ENCODE results near the gene PPIL4.
A peak's percentile ranks its signal among the peaks of the same experiment; 100 is the strongest.

PPIL4 gene, protein sequence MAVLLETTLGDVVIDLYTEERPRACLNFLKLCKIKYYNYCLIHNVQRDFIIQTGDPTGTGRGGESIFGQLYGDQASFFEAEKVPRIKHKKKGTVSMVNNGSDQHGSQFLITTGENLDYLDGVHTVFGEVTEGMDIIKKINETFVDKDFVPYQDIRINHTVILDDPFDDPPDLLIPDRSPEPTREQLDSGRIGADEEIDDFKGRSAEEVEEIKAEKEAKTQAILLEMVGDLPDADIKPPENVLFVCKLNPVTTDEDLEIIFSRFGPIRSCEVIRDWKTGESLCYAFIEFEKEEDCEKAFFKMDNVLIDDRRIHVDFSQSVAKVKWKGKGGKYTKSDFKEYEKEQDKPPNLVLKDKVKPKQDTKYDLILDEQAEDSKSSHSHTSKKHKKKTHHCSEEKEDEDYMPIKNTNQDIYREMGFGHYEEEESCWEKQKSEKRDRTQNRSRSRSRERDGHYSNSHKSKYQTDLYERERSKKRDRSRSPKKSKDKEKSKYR

GRCh38 chr6:149545754-149546471 is at the start of gene PPIL4:
PPIL4 (minus strand) TSS chr6:149546043; CDS start chr6:149546005, 38 bp downstream.
- DNase-seq = peak; percentile 55

GRCh38 chr6:149593408-149593807 is 47.6 kb upstream of the PPIL4 start:
- DNase-seq = no peak

DNA sequence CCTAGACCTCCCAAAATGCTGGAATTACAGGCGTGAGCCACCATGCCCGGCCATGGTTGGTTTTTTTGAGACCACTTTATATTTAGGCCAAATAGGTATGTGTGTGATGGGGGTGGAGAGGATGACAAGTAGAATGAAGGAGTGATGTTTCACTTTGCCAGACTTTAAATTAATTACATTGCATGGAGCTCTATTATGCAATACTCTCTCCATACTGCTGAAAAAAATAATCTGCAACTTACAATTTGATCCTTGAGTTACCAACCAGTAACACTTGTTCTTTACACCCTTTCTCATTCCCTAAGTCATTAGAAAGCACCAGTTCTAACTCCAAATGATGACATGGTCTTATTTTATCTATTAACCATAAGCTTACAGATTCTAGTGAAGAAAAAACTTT is 47.1 kb upstream of the PPIL4 start:
- no peak for DNase-seq

DNA sequence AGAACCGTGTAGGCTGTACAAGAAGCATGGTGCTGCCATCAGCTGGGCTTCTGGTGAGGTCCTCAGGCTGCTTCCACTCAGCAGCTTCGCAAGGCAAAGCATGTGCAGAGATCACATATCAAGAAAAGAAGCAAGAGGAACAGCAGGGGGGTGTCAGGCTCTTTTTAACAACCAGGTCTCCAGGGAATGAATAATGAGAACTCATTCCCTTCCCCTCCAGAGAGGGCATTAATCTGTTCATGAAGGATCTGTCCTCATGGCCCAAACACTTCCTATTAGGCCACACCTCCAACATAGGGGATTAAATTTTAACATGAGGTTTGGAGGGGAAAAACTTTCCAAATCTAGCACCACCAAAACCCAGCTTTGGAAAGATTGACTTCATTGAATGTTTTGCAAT is 40.3 kb upstream of the PPIL4 start:
- DNase-seq = no peak

DNA sequence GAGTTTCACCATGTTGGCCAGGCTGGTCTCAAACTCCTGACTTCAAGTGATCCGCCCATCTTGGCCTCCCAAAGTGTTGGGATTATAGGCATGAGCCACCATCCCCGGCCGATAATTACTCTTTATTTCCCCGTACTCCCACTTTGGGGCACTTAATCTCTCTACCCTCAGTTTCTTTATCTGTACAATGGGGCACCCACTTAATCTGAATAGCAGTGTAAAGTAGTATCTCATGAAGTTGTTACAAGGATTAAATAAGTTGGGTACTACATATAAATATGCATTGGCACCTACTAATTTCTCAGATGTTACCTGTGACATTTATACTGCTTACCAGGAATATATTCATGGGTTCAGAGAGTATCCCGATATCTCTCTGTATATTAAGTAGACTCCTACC is 35.5 kb upstream of the PPIL4 start:
- no peak for DNase-seq

DNA sequence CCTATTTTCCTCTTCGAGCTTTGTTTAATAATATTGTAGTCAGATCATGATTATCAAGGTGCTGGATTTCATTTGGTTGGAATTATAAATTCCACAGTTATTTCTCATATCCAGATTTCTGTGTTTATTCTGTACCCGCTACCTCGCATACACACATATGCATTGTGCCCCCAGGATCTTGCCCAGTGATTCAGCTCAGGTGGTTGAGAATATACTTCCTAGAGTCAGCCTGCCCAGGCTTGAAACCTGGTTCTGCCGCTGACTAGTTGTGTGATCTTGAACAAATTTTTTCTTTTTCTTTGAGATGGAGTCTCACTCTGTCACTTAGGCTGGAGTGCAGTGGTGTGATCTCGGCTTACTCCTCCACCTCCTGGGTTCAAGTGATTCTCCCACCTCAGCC is 35.0 kb upstream of the PPIL4 start:
- DNase-seq = no peak

GRCh38 chr6:149567945-149568585 is 22.2 kb upstream of the PPIL4 start:
- DNase-seq = no peak

DNA sequence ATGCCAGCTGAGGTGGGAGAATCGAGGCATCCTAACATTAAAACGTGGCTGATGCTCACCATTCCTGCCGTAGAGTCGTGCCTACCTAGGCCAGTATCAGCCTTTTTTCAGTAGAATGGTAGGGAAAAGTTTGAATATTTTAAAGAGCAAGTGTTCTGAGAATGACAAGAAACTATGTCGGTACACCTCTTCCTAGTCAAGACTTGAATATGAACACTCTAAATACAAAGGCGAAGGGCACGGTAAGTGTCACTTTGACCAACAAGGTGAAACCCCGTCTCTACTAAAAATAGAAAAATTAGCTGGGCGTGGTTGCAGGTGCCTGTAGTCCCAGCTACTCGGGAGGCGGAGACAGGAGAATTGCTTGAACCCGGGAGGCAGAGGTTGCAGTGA is 21.3 kb upstream of the PPIL4 start:
- DNase-seq = no peak

DNA sequence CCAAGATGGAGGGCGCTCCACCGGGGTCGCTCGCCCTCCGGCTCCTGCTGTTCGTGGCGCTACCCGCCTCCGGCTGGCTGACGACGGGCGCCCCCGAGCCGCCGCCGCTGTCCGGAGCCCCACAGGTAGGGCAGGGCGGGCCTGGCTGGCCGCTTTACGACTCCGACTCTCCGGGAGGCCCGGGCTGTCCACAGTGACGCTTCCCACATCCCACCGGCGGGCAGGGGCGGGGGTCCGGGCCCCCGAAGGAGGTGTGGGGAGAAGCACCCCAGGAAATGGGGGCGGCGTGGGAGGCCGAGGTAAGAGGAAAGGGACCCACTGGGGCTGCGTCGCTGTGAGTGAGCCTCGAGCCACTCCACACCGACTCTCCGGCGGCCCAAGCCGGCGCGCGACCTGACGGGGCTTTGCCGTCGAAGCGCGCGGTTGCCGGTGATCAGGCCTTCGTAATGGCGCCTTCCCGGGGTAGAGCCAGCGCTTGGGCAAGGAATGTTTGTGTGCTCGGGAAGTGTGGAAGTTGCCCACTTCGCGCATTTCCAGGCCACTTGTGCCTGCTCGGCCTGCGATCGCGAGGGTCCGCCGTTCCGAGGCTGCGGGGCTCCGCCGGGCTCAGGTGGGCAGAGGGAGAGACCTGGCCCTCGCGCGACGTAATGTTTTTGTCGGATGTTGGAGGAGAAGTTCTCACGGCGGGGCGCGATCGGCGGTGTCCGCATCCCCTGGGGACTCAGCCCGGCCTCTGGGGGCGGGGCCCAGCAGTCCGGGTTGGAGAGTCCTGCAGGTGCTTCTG is 20.8 kb upstream of the PPIL4 start:
- no peak for DNase-seq

DNA sequence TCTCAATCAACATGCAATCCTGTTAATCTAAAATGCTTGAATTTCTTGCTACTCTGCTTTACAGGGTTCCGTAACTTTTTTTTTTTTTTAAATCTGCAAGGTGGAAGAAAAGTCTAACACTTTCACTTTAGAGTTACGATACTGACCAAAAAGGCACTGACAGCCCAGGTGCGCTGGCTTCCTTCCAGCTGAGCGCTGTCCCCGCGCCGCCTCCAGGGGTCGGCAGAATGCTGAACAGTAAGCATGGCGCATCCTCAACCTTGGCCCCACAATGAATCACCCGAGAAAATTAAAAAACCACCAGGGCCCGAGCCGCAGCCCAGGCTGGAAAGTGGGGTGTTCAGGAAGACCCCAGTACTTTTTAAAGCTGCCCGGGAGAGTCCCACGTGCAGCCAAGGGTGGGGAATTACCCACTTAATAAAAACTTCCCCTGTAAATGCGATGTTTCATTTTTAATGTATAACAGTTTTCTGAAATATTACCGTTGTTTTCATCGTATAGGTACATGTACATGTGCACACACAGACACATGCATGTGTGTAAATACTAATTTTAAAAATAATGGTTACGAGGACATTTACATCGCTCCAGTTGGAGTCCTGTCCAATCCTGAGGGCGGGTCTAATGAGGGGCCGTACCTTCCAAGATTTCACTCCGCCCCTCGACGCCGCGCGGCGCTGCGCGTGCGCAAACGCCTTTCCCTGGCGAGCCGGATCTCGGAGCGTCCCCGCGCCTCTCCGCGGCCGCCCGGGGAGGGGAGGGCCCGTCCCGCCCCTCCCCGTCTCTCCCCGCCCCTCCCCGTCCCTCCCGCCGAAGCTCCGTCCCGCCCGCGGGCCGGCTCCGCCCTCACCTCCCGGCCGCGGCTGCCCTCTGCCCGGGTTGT is 19.9 kb upstream of the PPIL4 start, which contains the start of gene GINM1:
Gene GINM1, plus strand, starts transcription at position 849 of the 883 bp plus-strand sequence. CDS start 40 bp downstream, outside the sequence.
- peak; percentile 88 for DNase-seq

GRCh38 chr6:149563928-149564325 is 18.1 kb upstream of the PPIL4 start:
- no peak for DNase-seq

DNA sequence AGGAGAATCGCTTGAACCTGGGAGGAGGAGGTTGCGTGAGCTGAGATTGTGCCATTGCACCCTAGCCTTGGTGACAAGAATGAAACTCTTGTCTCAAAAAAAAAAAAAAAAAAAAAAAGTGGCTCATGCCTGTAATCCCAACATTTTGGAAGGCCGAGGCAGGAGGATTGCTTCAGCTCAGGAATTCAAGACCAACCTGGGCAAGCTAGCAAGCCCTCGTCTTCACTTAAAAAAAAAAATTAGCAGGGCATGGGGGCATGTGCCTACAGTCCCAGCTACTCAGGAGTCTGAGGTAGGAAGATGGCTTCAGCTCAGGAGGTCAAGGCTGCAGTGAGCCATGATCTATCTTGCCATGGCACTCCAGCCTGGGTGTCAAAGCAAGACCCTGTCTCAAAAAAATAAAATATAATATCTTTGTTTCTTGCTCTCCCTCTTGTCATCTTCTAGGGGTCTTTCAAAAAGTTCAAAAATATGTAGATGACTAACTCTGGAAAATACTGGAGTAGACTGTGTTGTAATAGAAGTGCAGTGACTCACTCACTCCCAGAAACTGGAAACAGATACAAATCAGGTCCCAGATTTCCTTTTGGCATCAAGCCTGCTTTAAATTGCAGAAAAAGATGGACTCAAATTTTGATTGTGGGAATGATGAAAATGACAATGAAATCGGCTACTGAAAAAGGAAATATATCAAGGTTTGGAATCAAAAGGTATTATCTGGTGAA is 17.5 kb upstream of the PPIL4 start:
- DNase-seq = no peak

- peak; percentile 46 for DNase-seq
Measured at GRCh38 chr6:149560736-149561135, 14.9 kb upstream of the PPIL4 start.

GRCh38 chr6:149559389-149559788 is 13.5 kb upstream of the PPIL4 start:
- DNase-seq = no peak

GRCh38 chr6:149558029-149558428 is 12.2 kb upstream of the PPIL4 start:
- DNase-seq = no peak

DNA sequence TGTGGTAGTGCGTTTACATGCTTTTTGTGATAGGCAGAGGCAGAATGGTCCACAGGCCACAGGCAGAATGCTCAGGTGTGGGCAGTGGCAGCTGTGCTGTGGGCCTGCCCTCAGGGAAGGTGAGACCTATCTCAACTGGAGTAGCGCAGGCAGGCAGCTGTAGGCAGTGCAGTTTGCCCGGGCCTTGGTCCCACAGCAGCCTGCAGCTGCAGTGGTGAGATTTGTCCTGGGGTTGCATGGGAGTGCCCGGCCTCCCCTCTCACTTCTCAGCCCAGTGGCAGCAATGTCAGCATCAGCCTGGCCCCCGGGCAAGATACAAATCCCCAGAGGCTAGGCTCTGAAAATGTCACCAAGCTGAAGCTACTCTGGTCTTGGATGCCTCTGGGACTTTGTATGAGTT is 6.1 kb upstream of the PPIL4 start:
- no peak for DNase-seq

- no peak for DNase-seq
Measured at GRCh38 chr6:149545258-149545753, 537 bp downstream of the PPIL4 start.

- DNase-seq = no peak
Measured at GRCh38 chr6:149544646-149545257, 1.1 kb downstream of the PPIL4 start.

DNA sequence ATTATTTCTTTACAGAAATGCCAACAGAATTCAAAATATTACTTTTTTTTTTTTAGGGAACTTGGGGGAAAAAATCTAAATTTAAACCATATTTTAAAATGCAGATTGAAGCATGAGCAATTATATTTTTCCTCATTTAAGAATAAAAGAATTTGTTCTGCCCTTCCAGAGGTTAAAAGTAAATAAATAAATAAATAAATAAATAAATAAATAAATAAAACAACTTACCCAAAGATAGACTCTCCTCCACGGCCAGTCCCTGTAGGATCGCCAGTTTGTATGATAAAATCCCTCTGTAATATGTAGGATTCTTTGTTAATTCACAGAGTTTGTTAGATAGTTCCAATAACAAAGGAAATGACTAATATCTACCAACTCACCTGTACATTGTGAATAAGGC is 4.7 kb downstream of the PPIL4 start:
- DNase-seq = no peak

GRCh38 chr6:149534742-149535141 is 11.1 kb downstream of the PPIL4 start:
- DNase-seq = no peak

All from 8988T (cell line).